ENCODE data around the gene MGAT4B. TPM values are rescaled to one million over a fixed set of nuclear protein-coding genes. Genes with fewer than 3 reads are reported as not detected.
A peak's percentile ranks its signal among the peaks of the same experiment; 100 is the strongest.

MGAT4B gene
- polyA plus RNA-seq, 3 donors, result 12.4 to 151 (median 14.3) TPM

GRCh38 chr5:179758955-179759354, 47.7 kb downstream of the MGAT4B start:
- no peaks in the 10 kb centered on the region for H3K9me3 ChIP-seq (replicated peaks in 1 of 2; ENCODE audit: control insufficient read depth in 1 of 2, insufficient read depth in 1 of 2, low read length in 2 of 2)
- peak overlapping the region; percentile 50 for H3K4me2 ChIP-seq (replicated peaks; ENCODE audit: extremely low read depth, low read length, poor library complexity, severe bottlenecking)
- TF ChIP-seq CTCF (IDR thresholded peaks at IDR 0.05), result no peak
- H2AFZ ChIP-seq (ENCODE audit: insufficient read depth, low read depth, low read length, poor library complexity, severe bottlenecking), result no peak overlapping the region
- 0% methylated on average over 5 of the region's 8 CpGs for WGBS (ENCODE audit: insufficient coverage)
- Mint-ChIP-seq H3K4me1 (peaks cover 90% of the 10 kb centered on the region), H3K4me3 (peak overlapping the region; percentile 66 to 81), H3K36me3 (peaks cover 2 to 6% of the 10 kb centered on the region in 2 donors), H3K27ac (peak overlapping the region; percentile 87 to 98 (median 92)), H3K27me3 (ENCODE audit: low read depth in 3 of 3) (peaks cover 0 to 5% (median 0%) of the 10 kb centered on the region in 3 donors), H3K9me3 (peaks cover 0 to 2% (median 0%) of the 10 kb centered on the region in 7 donors)
- no peaks in the 10 kb centered on the region for H3K36me3 ChIP-seq (replicated peaks in 1 of 2; ENCODE audit: control insufficient read depth in 1 of 2, insufficient read depth in 2 of 2, low read length in 2 of 2)
- H3K4me3 ChIP-seq (replicated peaks in 1 of 3; ENCODE audit: low read depth in 2 of 3, low read length in 3 of 3), result peak overlapping the region in 1 of 3 experiments; percentile 45
- DNase-seq, result peak; percentile 76 to 93 (median 86)
- peaks cover 99% of the 10 kb centered on the region for H4K20me1 ChIP-seq (ENCODE audit: insufficient read depth, low read length)
- H3K79me2 ChIP-seq (ENCODE audit: insufficient read depth, low read length), result peaks cover 94% of the 10 kb centered on the region
- peak overlapping the region; percentile 69 to 75 for H3K27ac ChIP-seq (ENCODE audit: low read depth in 1 of 2, low read length in 2 of 2)
- peaks cover 83 to 89% of the 10 kb centered on the region in 2 donors for H3K4me1 ChIP-seq (ENCODE audit: control insufficient read depth in 1 of 2, insufficient read depth in 2 of 2, low read length in 2 of 2)
- no peaks in the 10 kb centered on the region for H3K27me3 ChIP-seq (ENCODE audit: control insufficient read depth in 2 of 2, insufficient read depth in 2 of 2, low read length in 2 of 2)
- intact Hi-C loops (cut with micrococcal nuclease), result no loop called here
- no peak overlapping the region for H3K9ac ChIP-seq (ENCODE audit: insufficient read depth, low read length, poor library complexity, severe bottlenecking)

- no peaks in the 10 kb centered on the region for H3K9me3 ChIP-seq (replicated peaks in 1 of 2; ENCODE audit: control insufficient read depth in 1 of 2, insufficient read depth in 1 of 2, low read length in 2 of 2)
- H3K4me1 ChIP-seq (ENCODE audit: control insufficient read depth in 1 of 2, insufficient read depth in 2 of 2, low read length in 2 of 2), result peaks cover 49 to 53% of the 10 kb centered on the region in 2 donors
- peaks cover 95% of the 10 kb centered on the region for H3K79me2 ChIP-seq (ENCODE audit: insufficient read depth, low read length)
- no peak overlapping the region for H3K4me3 Mint-ChIP-seq
- H3K27ac ChIP-seq (ENCODE audit: low read depth in 1 of 2, low read length in 2 of 2), result peak overlapping the region in 1 of 2 donors; percentile 46
- H3K9ac ChIP-seq (ENCODE audit: insufficient read depth, low read length, poor library complexity, severe bottlenecking), result no peak overlapping the region
- H3K27me3 Mint-ChIP-seq (ENCODE audit: low read depth in 3 of 3), result peaks cover 0 to 3% (median 0%) of the 10 kb centered on the region in 3 donors
- no peak for DNase-seq
- peaks cover 0 to 18% of the 10 kb centered on the region in 2 donors for H3K36me3 ChIP-seq (replicated peaks in 1 of 2; ENCODE audit: control insufficient read depth in 1 of 2, insufficient read depth in 2 of 2, low read length in 2 of 2)
- no peak overlapping the region for H3K4me2 ChIP-seq (replicated peaks; ENCODE audit: extremely low read depth, low read length, poor library complexity, severe bottlenecking)
- H4K20me1 ChIP-seq (ENCODE audit: insufficient read depth, low read length), result peaks cover 97% of the 10 kb centered on the region
- peaks cover 0 to 2% (median 0%) of the 10 kb centered on the region in 7 donors for H3K9me3 Mint-ChIP-seq
- no peak overlapping the region for H3K4me3 ChIP-seq (replicated peaks in 1 of 3; ENCODE audit: low read depth in 2 of 3, low read length in 3 of 3)
- TF ChIP-seq CTCF (IDR thresholded peaks at IDR 0.05), result no peak
- intact Hi-C loops (cut with micrococcal nuclease), result no loop called here
- H2AFZ ChIP-seq (ENCODE audit: insufficient read depth, low read depth, low read length, poor library complexity, severe bottlenecking), result no peak overlapping the region
- WGBS (ENCODE audit: insufficient coverage), result 31% methylated on average over 1 of the region's 2 CpGs
- H3K27me3 ChIP-seq (ENCODE audit: control insufficient read depth in 2 of 2, insufficient read depth in 2 of 2, low read length in 2 of 2), result no peaks in the 10 kb centered on the region
- H3K4me1 Mint-ChIP-seq, result peaks cover 59% of the 10 kb centered on the region
- H3K27ac Mint-ChIP-seq, result peak overlapping the region in 3 of 7 donors; percentile 1 to 61 (median 4)
- H3K36me3 Mint-ChIP-seq, result peaks cover 10 to 27% of the 10 kb centered on the region in 2 donors
These were observed 51.6 kb downstream of the MGAT4B start for GRCh38 chr5:179755022-179755421.
